ENCODE data around the gene TMPRSS3. TPM values are rescaled to one million over a fixed set of nuclear protein-coding genes. Genes with fewer than 3 reads are reported as not detected.

The TMPRSS3 gene
- total RNA-seq, 4 donors from 2014 or later: 0.34 TPM; not detected in 3

- no peak for TF ChIP-seq CTCF (IDR thresholded peaks at IDR 0.05; ENCODE audit: low read depth)
Observed at GRCh38 chr21:42392731-42393442, 3.0 kb downstream of the TMPRSS3 start.

GRCh38 chr21:42391297-42391696, 4.6 kb downstream of the TMPRSS3 start:
- no peak for TF ChIP-seq CTCF (IDR thresholded peaks at IDR 0.05; ENCODE audit: low read depth)

GRCh38 chr21:42390696-42391095, 5.2 kb downstream of the TMPRSS3 start:
- no peak for TF ChIP-seq CTCF (IDR thresholded peaks at IDR 0.05; ENCODE audit: low read depth)

GRCh38 chr21:42390193-42390592, 5.7 kb downstream of the TMPRSS3 start:
- TF ChIP-seq CTCF (IDR thresholded peaks at IDR 0.05; ENCODE audit: low read depth): no peak

GRCh38 chr21:42389449-42389835, 6.4 kb downstream of the TMPRSS3 start:
- TF ChIP-seq CTCF (IDR thresholded peaks at IDR 0.05; ENCODE audit: low read depth): no peak

- TF ChIP-seq CTCF (IDR thresholded peaks at IDR 0.05; ENCODE audit: low read depth): no peak
Observed at GRCh38 chr21:42388740-42389448, 7.0 kb downstream of the TMPRSS3 start.

GRCh38 chr21:42387843-42388340, 8.0 kb downstream of the TMPRSS3 start:
- TF ChIP-seq CTCF (IDR thresholded peaks at IDR 0.05; ENCODE audit: low read depth): no peak

Measured in subcutaneous adipose tissue (tissue), 4 donors.